ENCODE data around the gene GPR21. TPM values are rescaled to one million over a fixed set of nuclear protein-coding genes. Genes with fewer than 3 reads are reported as not detected.
A peak's percentile ranks its signal among the peaks of the same experiment; 100 is the strongest.

GPR21 gene, protein sequence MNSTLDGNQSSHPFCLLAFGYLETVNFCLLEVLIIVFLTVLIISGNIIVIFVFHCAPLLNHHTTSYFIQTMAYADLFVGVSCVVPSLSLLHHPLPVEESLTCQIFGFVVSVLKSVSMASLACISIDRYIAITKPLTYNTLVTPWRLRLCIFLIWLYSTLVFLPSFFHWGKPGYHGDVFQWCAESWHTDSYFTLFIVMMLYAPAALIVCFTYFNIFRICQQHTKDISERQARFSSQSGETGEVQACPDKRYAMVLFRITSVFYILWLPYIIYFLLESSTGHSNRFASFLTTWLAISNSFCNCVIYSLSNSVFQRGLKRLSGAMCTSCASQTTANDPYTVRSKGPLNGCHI
- polyA plus RNA-seq (2012; ENCODE audit: missing spikeins): 0.38 TPM

GRCh38 chr9:123033352-123033751 is at the start of gene GPR21:
Gene GPR21, plus strand, starts transcription at chr9:123033667. Its CDS starts 900 bp downstream, at chr9:123034567.
- no peak for FAIRE-seq
- TF ChIP-seq POLR2A (IDR thresholded peaks at IDR 0.05; ENCODE audit: low read depth, low read length): no peak
- TF ChIP-seq POLR2AphosphoS5 (IDR thresholded peaks at IDR 0.05; ENCODE audit: low read depth, low read length): no peak
- DNase-seq (ENCODE audit: insufficient read length): no peak

- FAIRE-seq: no peak
- no peak for DNase-seq (ENCODE audit: insufficient read length)
- TF ChIP-seq POLR2AphosphoS5 (IDR thresholded peaks at IDR 0.05; ENCODE audit: low read depth, low read length) (no peak), TAF1 (IDR thresholded peaks at IDR 0.05; ENCODE audit: borderline replicate concordance, low read depth, low read length) (no peak), POLR2A (IDR thresholded peaks at IDR 0.05; ENCODE audit: low read depth, low read length) (no peak)
Measured at GRCh38 chr9:122986010-122986409, 47.5 kb upstream of the GPR21 start.

DNA sequence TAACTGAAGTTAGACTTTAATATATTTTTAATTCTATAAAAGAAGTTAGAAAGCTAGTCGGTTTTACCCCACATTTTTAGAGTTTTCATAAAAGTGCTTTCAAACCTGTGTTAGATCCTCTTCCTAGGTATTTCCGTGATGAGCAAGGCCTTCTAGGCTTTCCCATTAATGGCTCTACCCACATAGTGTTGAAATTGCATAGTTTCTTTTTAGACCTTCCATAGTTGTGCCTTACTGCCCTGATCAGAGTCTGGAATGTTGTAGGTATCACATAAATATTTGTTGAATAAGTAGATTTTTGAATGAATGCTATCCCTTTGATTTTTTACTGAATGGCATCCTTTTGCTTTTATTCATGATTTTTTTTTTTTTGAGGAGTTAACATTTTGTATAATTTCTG is 45.3 kb upstream of the GPR21 start:
- FAIRE-seq: no peak
- DNase-seq (ENCODE audit: insufficient read length): no peak
- TF ChIP-seq POLR2AphosphoS5 (IDR thresholded peaks at IDR 0.05; ENCODE audit: low read depth, low read length): no peak

DNA sequence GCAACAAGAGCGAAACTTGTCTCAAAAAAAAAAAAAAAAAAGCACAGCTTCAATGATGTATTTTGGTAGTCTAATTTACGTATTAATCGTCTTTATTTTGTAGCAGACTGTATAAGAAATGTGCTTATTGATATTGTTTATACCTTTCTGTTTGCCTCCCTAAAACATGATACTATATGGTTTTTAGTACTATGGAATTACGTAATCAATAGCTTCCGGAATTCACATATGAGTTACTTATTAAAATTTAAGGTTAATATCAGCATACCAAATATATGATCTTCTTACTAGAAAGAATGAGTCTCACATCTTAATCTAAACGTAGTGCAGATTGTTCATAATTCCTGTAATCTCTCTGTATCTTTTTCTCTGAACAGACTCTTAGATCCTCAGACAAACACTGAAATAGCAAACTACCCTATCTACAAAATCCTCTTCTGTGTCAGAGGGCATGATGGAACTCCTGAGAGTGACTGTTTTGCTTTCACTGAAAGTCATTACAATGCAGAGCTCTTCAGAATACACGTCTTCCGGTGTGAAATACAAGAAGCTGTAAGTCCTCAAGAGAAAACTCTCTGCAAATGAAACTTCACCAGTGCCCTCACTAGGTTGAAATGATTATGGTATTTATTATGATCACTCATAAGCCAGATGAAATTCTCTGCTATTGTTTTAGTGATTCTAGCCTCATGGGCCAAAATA is 44.4 kb upstream of the GPR21 start:
- DNase-seq (ENCODE audit: insufficient read length) (no peak), FAIRE-seq (peak; percentile 24)
- TF ChIP-seq POLR2A (IDR thresholded peaks at IDR 0.05; ENCODE audit: low read depth, low read length): no peak
- TF ChIP-seq POLR2AphosphoS5 (IDR thresholded peaks at IDR 0.05; ENCODE audit: low read depth, low read length): no peak
- no peak for TF ChIP-seq TAF1 (IDR thresholded peaks at IDR 0.05; ENCODE audit: borderline replicate concordance, low read depth, low read length)

DNA sequence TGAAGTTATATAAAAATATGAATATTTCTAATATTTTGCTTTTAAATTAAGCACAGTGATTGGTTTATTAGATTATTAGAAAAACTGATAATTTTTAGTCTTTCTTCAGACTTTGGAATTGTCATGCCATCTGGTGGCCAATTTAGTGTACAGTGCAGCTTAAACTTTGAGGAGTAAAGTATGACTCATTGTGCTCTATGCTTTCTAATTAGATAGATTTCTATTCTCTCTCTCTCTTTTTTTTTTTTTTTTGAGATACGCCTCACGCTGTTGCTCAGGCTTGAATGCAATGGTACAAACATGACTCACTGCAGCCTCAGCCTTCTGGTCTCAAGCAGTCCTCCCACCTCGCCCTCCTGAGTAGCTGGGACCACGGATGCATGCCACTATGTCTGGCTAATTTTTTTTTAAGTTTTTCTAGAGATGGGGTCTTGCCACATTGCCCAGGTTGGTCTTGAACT is 42.1 kb upstream of the GPR21 start:
- no peak for DNase-seq (ENCODE audit: insufficient read length)
- FAIRE-seq: no peak
- TF ChIP-seq TAF1 (IDR thresholded peaks at IDR 0.05; ENCODE audit: borderline replicate concordance, low read depth, low read length) (no peak), POLR2AphosphoS5 (IDR thresholded peaks at IDR 0.05; ENCODE audit: low read depth, low read length) (no peak), POLR2A (IDR thresholded peaks at IDR 0.05; ENCODE audit: low read depth, low read length) (no peak)

DNA sequence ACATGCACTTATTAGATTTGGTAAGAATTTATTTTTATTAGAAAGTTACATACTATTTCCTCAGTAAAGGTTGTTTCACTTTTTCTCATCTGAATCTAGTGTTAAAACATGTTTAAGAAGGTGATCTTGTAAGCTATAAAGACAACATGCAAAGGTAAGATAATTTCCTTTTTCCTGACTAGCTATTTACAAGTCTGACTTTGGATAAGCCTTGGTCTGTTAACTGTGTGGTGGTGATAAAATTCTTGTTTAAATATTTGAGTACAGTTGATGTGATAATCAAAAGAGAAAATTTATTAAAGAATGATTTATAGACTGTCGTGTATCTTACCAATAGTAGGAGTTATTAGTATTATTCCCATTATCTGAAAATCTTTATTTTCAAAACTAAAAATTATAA is 36.9 kb upstream of the GPR21 start:
- TF ChIP-seq POLR2AphosphoS5 (IDR thresholded peaks at IDR 0.05; ENCODE audit: low read depth, low read length): no peak
- TF ChIP-seq POLR2A (IDR thresholded peaks at IDR 0.05; ENCODE audit: low read depth, low read length): no peak
- TF ChIP-seq TAF1 (IDR thresholded peaks at IDR 0.05; ENCODE audit: borderline replicate concordance, low read depth, low read length): no peak
- no peak for DNase-seq (ENCODE audit: insufficient read length)
- no peak for FAIRE-seq

GRCh38 chr9:122998448-122998847 is 35.0 kb upstream of the GPR21 start:
- FAIRE-seq (no peak), DNase-seq (ENCODE audit: insufficient read length) (no peak)
- TF ChIP-seq TAF1 (IDR thresholded peaks at IDR 0.05; ENCODE audit: borderline replicate concordance, low read depth, low read length) (no peak), POLR2A (IDR thresholded peaks at IDR 0.05; ENCODE audit: low read depth, low read length) (no peak), POLR2AphosphoS5 (IDR thresholded peaks at IDR 0.05; ENCODE audit: low read depth, low read length) (no peak)

DNA sequence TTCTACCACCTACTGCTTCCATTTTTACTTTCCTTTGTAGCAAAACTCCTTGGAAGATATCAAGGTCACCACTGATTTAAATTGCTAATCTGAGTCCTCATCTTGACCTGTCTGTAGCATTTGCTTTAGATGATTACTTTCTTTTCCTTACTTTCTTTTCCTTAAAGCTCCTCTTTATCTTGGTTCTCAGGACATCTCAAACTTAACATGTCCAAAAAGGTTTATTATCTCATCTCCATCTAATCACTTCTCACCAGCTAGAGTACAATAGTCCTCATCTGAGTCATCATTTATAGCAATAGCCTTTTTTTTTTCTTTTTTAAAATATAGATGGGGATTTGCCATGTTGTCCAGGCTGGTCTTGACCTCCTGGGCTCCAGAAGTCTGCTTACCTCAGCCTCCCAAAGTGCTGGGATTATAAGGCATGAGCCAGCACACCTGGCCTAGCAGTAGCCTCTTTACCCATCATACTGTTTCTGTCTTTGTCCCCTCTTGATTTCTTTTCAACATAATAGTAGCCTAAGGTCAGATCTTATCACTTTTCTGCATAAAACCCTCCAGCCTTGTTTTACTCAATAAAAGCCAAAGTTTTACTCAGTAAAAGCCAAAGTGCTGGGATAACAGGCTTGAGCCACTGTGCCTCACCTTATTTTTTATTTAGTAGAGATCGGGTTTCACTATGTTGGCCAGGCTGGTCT is 32.9 kb upstream of the GPR21 start:
- no peak for DNase-seq (ENCODE audit: insufficient read length)
- no peak for FAIRE-seq
- TF ChIP-seq TAF1 (IDR thresholded peaks at IDR 0.05; ENCODE audit: borderline replicate concordance, low read depth, low read length) (no peak), POLR2AphosphoS5 (IDR thresholded peaks at IDR 0.05; ENCODE audit: low read depth, low read length) (no peak), POLR2A (IDR thresholded peaks at IDR 0.05; ENCODE audit: low read depth, low read length) (no peak)

DNA sequence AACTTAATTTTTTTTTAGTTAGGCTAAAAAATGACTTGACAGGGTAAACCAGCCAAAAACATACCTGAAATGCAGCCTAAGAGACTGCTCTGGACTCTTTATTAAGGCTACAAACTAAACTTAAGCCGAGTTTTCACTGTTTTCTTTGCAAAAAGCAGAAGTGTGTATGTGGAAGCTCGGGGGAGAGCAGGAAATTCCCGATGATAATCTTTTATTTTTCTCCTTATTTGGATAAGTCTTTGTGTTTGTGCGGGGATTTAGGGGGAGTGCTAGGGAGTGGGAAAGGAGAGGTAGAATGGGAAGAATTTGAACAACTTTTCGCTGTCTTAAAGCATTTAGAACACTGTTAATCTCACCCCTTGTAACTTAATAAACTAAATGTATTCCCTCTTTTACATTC is 30.7 kb upstream of the GPR21 start:
- DNase-seq (ENCODE audit: insufficient read length) (no peak), FAIRE-seq (no peak)
- TF ChIP-seq TAF1 (IDR thresholded peaks at IDR 0.05; ENCODE audit: borderline replicate concordance, low read depth, low read length): no peak
- TF ChIP-seq POLR2A (IDR thresholded peaks at IDR 0.05; ENCODE audit: low read depth, low read length): no peak
- no peak for TF ChIP-seq POLR2AphosphoS5 (IDR thresholded peaks at IDR 0.05; ENCODE audit: low read depth, low read length)

DNA sequence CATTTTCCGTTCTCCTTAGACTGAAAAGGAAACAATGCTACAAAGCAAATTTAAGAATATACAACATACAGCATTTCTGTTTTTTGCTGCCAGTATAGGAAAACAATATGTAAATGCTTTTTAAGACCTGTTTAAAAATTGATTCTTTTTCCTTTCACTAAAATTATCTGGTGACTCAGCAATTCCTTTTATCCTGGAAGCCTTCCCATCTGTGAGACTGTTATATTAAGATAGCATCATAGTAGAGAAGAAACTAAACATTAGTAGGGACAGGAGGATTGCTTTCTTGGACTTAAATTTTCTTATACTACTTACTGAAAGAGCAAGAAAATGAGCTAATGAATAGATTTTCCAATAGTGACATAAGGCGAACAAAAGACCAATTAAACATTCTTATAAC is 30.0 kb upstream of the GPR21 start:
- no peak for FAIRE-seq
- no peak for DNase-seq (ENCODE audit: insufficient read length)
- TF ChIP-seq POLR2AphosphoS5 (IDR thresholded peaks at IDR 0.05; ENCODE audit: low read depth, low read length): no peak
- TF ChIP-seq TAF1 (IDR thresholded peaks at IDR 0.05; ENCODE audit: borderline replicate concordance, low read depth, low read length): no peak

GRCh38 chr9:123005964-123006363 is 27.5 kb upstream of the GPR21 start:
- no peak for TF ChIP-seq TAF1 (IDR thresholded peaks at IDR 0.05; ENCODE audit: borderline replicate concordance, low read depth, low read length)
- TF ChIP-seq POLR2AphosphoS5 (IDR thresholded peaks at IDR 0.05; ENCODE audit: low read depth, low read length): no peak
- TF ChIP-seq POLR2A (IDR thresholded peaks at IDR 0.05; ENCODE audit: low read depth, low read length): no peak
- no peak for FAIRE-seq
- DNase-seq (ENCODE audit: insufficient read length): no peak

GRCh38 chr9:123007269-123007668 is 26.2 kb upstream of the GPR21 start:
- DNase-seq (ENCODE audit: insufficient read length) (no peak), FAIRE-seq (no peak)
- no peak for TF ChIP-seq POLR2A (IDR thresholded peaks at IDR 0.05; ENCODE audit: low read depth, low read length)
- TF ChIP-seq POLR2AphosphoS5 (IDR thresholded peaks at IDR 0.05; ENCODE audit: low read depth, low read length): no peak
- no peak for TF ChIP-seq TAF1 (IDR thresholded peaks at IDR 0.05; ENCODE audit: borderline replicate concordance, low read depth, low read length)

Data from GM12892 (cell line).